Measurements from ENCODE around the gene MSI2. TPM values are rescaled to one million over a fixed set of nuclear protein-coding genes. Genes with fewer than 3 reads are reported as not detected.

Gene MSI2
- polyA plus RNA-seq, 1 of the 3 experiments (the other 2 are of a cell fraction) = 24.1 TPM

DNA sequence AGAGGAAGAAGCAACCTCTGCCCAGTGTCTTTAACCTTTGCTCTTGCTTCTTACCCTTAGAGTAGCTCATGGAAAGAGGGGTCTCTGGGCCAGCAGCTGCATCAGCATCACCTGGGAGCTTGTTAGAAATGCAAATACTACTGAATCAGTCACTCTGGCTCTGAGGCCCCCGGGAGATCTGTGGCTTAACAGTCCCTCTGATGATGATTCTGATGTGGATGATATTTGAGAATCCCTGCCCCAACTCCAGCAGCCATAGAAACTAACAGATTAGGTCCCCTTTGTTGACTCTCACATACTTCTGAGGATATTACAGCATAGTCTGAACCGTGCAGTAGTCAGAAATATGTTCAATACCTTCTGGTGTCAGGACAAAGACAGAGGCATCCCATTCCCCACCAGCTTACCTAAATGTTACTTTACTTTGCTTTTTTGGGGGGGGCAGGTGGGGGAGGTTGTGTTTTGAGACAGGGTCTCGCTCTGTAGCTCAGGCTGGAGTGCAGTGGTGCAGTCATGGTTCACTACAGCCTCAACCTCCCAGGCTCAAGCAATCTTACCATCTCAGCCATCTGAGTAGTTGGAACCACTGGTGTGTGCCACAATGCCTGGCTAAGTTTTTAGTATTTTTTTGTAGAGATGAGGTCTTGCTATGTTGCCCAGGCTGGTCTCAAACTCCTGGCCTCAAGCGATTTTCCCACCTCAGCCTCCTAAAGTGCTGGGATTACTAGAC, 268.7 kb downstream of the MSI2 start:
- Histone ChIP-seq H3K9me2 (no peaks in the 10 kb centered on the region), H3K79me2 (ENCODE audit: insufficient read depth) (no peaks in the 10 kb centered on the region), H3F3A (replicated peaks; ENCODE audit: insufficient read depth) (peaks cover 6% of the 10 kb centered on the region), H2AFZ (ENCODE audit: low read depth) (no peak overlapping the region), H3K9me3 (no peaks in the 10 kb centered on the region), H3K36me3 (replicated peaks in 1 of 2; ENCODE audit: control insufficient read depth in 1 of 2, insufficient read depth in 2 of 2, low read length in 1 of 2) (no peaks in the 10 kb centered on the region), H3K27ac (ENCODE audit: low read depth in 2 of 2, low read length in 1 of 2) (peak overlapping the region; percentile 58 to 82; a peak in 3 of 4 replicates), H3K4me2 (no peak overlapping the region; the same call in 1 of the 2 replicates), H3K27me3 (ENCODE audit: insufficient read depth) (no peaks in the 10 kb centered on the region), H3K9ac (no peak overlapping the region), H3K4me1 (ENCODE audit: control insufficient read depth in 1 of 2, insufficient read depth in 2 of 2, low read depth in 1 of 2, low read length in 1 of 2) (peaks cover 29 to 47% of the 10 kb centered on the region in 2 experiments), H3K4me3 (ENCODE audit: low read depth in 2 of 2, low read length in 1 of 2) (no peak overlapping the region), H4K20me1 (ENCODE audit: insufficient read depth) (no peaks in the 10 kb centered on the region)
- TF ChIP-seq NFIC (IDR thresholded peaks at IDR 0.05; ENCODE audit: borderline replicate concordance) (no peak), RAD21 (IDR thresholded peaks at IDR 0.05; ENCODE audit: low read length) (no peak), TEAD4 (IDR thresholded peaks at IDR 0.05; ENCODE audit: borderline replicate concordance, insufficient read depth) (no peak), FOXM1 (IDR thresholded peaks at IDR 0.05; ENCODE audit: low read depth) (no peak), YY1 (IDR thresholded peaks at IDR 0.05; ENCODE audit: low read depth) (no peak)
- TF ChIP-seq, protein P1, sequence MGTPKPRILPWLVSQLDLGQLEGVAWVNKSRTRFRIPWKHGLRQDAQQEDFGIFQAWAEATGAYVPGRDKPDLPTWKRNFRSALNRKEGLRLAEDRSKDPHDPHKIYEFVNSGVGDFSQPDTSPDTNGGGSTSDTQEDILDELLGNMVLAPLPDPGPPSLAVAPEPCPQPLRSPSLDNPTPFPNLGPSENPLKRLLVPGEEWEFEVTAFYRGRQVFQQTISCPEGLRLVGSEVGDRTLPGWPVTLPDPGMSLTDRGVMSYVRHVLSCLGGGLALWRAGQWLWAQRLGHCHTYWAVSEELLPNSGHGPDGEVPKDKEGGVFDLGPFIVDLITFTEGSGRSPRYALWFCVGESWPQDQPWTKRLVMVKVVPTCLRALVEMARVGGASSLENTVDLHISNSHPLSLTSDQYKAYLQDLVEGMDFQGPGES (IDR thresholded peaks at IDR 0.05; ENCODE audit: low read depth, low read length) = no peak
- POLR2A ChIA-PET = no interaction called here
- CTCF ChIA-PET = interaction anchor here (1.2 to 1.8 kb wide), 5 partner anchors 17 to 282 kb away, joined by 3 to 9 read pairs (median 3); no protein-coding TSS in a partner anchor
- WGBS (ENCODE audit: low lambda C conversion rate) = 85% methylated on average over 4 of the region's 4 CpGs
- no peak for DNase-seq

- Histone ChIP-seq H3K79me2 (ENCODE audit: insufficient read depth) (no peaks in the 10 kb centered on the region), H3K4me1 (ENCODE audit: control insufficient read depth in 1 of 2, insufficient read depth in 2 of 2, low read depth in 1 of 2, low read length in 1 of 2) (peaks cover 38 to 62% of the 10 kb centered on the region in 2 experiments), H3K9me3 (no peaks in the 10 kb centered on the region), H3K27me3 (ENCODE audit: insufficient read depth) (no peaks in the 10 kb centered on the region), H3K9ac (no peak overlapping the region), H3K36me3 (replicated peaks in 1 of 2; ENCODE audit: control insufficient read depth in 1 of 2, insufficient read depth in 2 of 2, low read length in 1 of 2) (no peaks in the 10 kb centered on the region), H4K20me1 (ENCODE audit: insufficient read depth) (no peaks in the 10 kb centered on the region), H3K9me2 (no peaks in the 10 kb centered on the region), H3F3A (replicated peaks; ENCODE audit: insufficient read depth) (peaks cover 6% of the 10 kb centered on the region), H3K4me2 (no peak overlapping the region), H2AFZ (ENCODE audit: low read depth) (no peak overlapping the region), H3K4me3 (ENCODE audit: low read depth in 2 of 2, low read length in 1 of 2) (no peak overlapping the region), H3K27ac (ENCODE audit: low read depth in 2 of 2, low read length in 1 of 2) (peak overlapping the region in 1 of 2 experiments; percentile 71; a peak in 2 of 4 replicates)
- DNase-seq = no peak
- 91% methylated on average over 15 of the region's 15 CpGs for WGBS (ENCODE audit: low lambda C conversion rate)
- ChIA-PET POLR2A (no interaction called here), CTCF (interaction anchor here (1.0 to 2.3 kb wide), 7 partner anchors 9 to 306 kb away, joined by 3 to 9 read pairs (median 5); no protein-coding TSS in a partner anchor)
- no peak for TF ChIP-seq TAF1 (IDR thresholded peaks at IDR 0.05; ENCODE audit: borderline replicate concordance, low read depth, low read length)
- no peak for TF ChIP-seq SIN3A (IDR thresholded peaks at IDR 0.05; ENCODE audit: borderline replicate concordance, low read depth, low read length)
- TF ChIP-seq MXI1 (IDR thresholded peaks at IDR 0.05; ENCODE audit: low read depth, low read length) = no peak
- no peak for TF ChIP-seq CTCF (IDR thresholded peaks at IDR 0.05)
- TF ChIP-seq RXRA (IDR thresholded peaks at IDR 0.05; ENCODE audit: borderline replicate concordance, low read depth) = no peak
- no peak for TF ChIP-seq RFX5 (IDR thresholded peaks at IDR 0.05; ENCODE audit: low read length)
- no peak for TF ChIP-seq POLR2AphosphoS5 (IDR thresholded peaks at IDR 0.05; ENCODE audit: low read depth, low read length)
- no peak for TF ChIP-seq CHD2 (IDR thresholded peaks at IDR 0.05; ENCODE audit: low read length, partially characterized antibody)
- no peak for TF ChIP-seq GATA2 (CRISPR knock-in tag; IDR thresholded peaks at IDR 0.05)
- TF ChIP-seq, protein P2, sequence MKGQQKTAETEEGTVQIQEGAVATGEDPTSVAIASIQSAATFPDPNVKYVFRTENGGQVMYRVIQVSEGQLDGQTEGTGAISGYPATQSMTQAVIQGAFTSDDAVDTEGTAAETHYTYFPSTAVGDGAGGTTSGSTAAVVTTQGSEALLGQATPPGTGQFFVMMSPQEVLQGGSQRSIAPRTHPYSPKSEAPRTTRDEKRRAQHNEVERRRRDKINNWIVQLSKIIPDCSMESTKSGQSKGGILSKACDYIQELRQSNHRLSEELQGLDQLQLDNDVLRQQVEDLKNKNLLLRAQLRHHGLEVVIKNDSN (IDR thresholded peaks at IDR 0.05; ENCODE audit: borderline replicate concordance, low read depth) = no peak
- no peak for TF ChIP-seq FOXM1 (IDR thresholded peaks at IDR 0.05; ENCODE audit: low read depth)
- no peak for TF ChIP-seq SMC3 (IDR thresholded peaks at IDR 0.05; ENCODE audit: low read depth, low read length)
- no peak for TF ChIP-seq MAX (IDR thresholded peaks at IDR 0.05; ENCODE audit: low read depth)
Observed at GRCh38 chr17:57527221-57528057, 271.1 kb downstream of the MSI2 start.
